Heart right ventricle (tissue), 16 donors: Measurements from ENCODE around the gene DDX31. TPM values are rescaled to one million over a fixed set of nuclear protein-coding genes. Genes with fewer than 3 reads are reported as not detected.

Experiments used
- ATAC-seq, 8 donors: fragments of 200-7000 bp; cut with Tn5 transposase; one replicate each; pipeline ENCODE4 v1.9.1; 2020; ENCODE audit warnings: mild to moderate bottlenecking in 8 of 8, moderate library complexity in 8 of 8, moderate number of reproducible peaks in 1 of 8
- DNase-seq, 2 donors: peaks; one replicate each; pipeline ENCODE4 v3.0.0-alpha.2; 2020
- H3K27ac ChIP-seq, 10 donors: fragments of 200-600 bp; sonication (generic) in 2 of 10; one replicate each; pipeline versions ENCODE4 v1.5.0 to v1.8.0; 2020 to 2022; ENCODE audit warnings: mild to moderate bottlenecking in 3 of 10
- H3K27me3 ChIP-seq, 7 donors: fragments of 200-600 bp; one replicate each; pipeline ENCODE4 v1.8.0; 2021 to 2022; ENCODE audit warnings: mild to moderate bottlenecking in 2 of 7
- H3K36me3 ChIP-seq, 9 donors: fragments of 200-600 bp; sonication (generic) in 1 of 9; one replicate each; pipeline versions ENCODE4 v1.5.0 to v1.8.0; 2020 to 2022; ENCODE audit warnings: mild to moderate bottlenecking in 2 of 9
- H3K4me1 ChIP-seq, 9 donors: fragments of 200-600 bp; sonication (generic) in 1 of 9; one replicate each; pipeline versions ENCODE4 v1.5.0 to v1.8.0; 2020 to 2022; ENCODE audit warnings: mild to moderate bottlenecking in 4 of 9
- H3K4me3 ChIP-seq, 10 donors: fragments of 200-600 bp; sonication (generic) in 2 of 10; one replicate each; pipeline versions ENCODE4 v1.5.0 to v1.8.0; 2020 to 2022; ENCODE audit warnings: mild to moderate bottlenecking in 7 of 10, moderate library complexity in 2 of 10
- H3K9me3 ChIP-seq, 11 donors: fragments of 200-600 bp in 10 of 11; sonication (generic) in 2 of 11; one replicate each; pipeline versions ENCODE4 v1.5.0 to v1.8.0; 2013 to 2022; ENCODE audit warnings: mild to moderate bottlenecking in 2 of 11, control low read depth in 1 of 11, moderate library complexity in 1 of 11
- WGBS, 2 donors: extraction: QIAGEN DNeasy Blood & Tissue Kit; methylation state at CpG; one replicate each; pipeline ENCODE4 v1.1.7; 2013; ENCODE audit warnings: inconsistent platforms in 1 of 2; 5-methylcytosine and 5-hydroxymethylcytosine counted together
- intact Hi-C, 10 donors: fragments of 100-400 bp; cut with DNase I; formaldehyde crosslinking; loops; one replicate each; pipeline versions ENCODE4 v1.11.1 to v1.14.2; 2022
- polyA plus RNA-seq, 2 donors: library from polyadenylated mRNA; stranded (reverse); fragments of 200-250 nt; gene quantifications; one replicate each; pipeline ENCODE4 v1.2.3, GENCODE V29; 2013
- total RNA-seq, 10 donors: library from RNA; stranded (reverse); fragmentation: NEBNext Ultra II Directional in 3 of 10; extraction: Animal tissue kit (Norgen Biotek cat#: 25700) in 3 of 10; gene quantifications; one replicate each; pipeline versions ENCODE4 v1.2.1 to v1.2.4, GENCODE V29; 2021 to 2023
- TF ChIP-seq, protein P1 (sequence below), 9 donors: fragments of 200-600 bp; sonication (generic) in 2 of 9; IDR thresholded peaks; one replicate each; pipeline versions ENCODE4 v1.5.0 to v1.8.0; 2021 to 2022; ENCODE audit warnings: antibody characterized with exemption in 9 of 9, mild to moderate bottlenecking in 5 of 9, moderate library complexity in 1 of 9
- donor health status: Arrhythmogenic right ventricular cardiomyopathy.
- donor health status: ischemic (EF 13 %, LVEDD 7.1; RV severe dilation, severe dysfunction).
- donor health status: healthy with polysubstance abuse.
- donor health status: DM: no; HTN: yes; CAD: no.
- donor health status: DM: no; HTN: no; CAD: no.
- donor health status: ischemic (EF 25% LVEDD 6.9; RV normal size, moderate dysfunction).
- donor health status: ischemic (EF 25% LVEDD 5.7; RV mildly dilated, moderate dysfunction).
- donor health status: healthy.
- donor health status: DM: yes; HTN: yes; CAD: no.
- donor health status: Ischemic cardiomyopathy.
- donor health status: ischemic (EF 35%, LVEDD 5.7; RV mildly dilated, moderate dysfunction).
- donor health status: nonischemic (EF 11% LVEDD 7.7; RV severe dilation, severe dysfunction).
- donor health status: DM: yes; HTN: yes; CAD: no.
- donor health status: PGD.
- donor health status: ischemic (EF 29% LVEDD 5.4; RV normal size, mild dysfunction).
- donor health status: nonischemic (EF 23%, LVEDD 6.1; RV moderate dilation, normal function).

DDX31 gene
- total and polyA plus RNA-seq, 12 donors: 4.0 to 6.4 (median 5.0) TPM

DNA sequence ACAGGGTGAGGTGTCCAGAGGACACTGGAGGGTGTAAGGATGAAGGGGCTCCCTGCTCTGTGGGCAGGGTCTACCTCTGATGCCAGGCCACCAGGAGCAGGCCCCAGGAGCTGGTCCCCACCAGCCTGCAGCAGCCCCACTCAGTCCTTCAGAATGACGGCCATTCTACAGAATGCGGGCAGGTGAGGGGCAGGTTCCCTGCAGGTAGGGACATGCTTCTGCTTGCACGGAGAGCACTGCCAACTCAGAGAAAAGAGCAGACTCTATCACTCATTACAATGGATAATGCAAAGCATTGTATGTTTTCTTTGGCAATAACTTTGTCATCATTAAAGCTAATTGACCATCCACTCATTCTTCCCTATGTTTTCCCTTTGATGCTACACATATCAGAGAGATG, 39.0 kb downstream of the DDX31 start:
- DNase-seq (no peak), ATAC-seq (no peak)
- TF ChIP-seq, protein P1, sequence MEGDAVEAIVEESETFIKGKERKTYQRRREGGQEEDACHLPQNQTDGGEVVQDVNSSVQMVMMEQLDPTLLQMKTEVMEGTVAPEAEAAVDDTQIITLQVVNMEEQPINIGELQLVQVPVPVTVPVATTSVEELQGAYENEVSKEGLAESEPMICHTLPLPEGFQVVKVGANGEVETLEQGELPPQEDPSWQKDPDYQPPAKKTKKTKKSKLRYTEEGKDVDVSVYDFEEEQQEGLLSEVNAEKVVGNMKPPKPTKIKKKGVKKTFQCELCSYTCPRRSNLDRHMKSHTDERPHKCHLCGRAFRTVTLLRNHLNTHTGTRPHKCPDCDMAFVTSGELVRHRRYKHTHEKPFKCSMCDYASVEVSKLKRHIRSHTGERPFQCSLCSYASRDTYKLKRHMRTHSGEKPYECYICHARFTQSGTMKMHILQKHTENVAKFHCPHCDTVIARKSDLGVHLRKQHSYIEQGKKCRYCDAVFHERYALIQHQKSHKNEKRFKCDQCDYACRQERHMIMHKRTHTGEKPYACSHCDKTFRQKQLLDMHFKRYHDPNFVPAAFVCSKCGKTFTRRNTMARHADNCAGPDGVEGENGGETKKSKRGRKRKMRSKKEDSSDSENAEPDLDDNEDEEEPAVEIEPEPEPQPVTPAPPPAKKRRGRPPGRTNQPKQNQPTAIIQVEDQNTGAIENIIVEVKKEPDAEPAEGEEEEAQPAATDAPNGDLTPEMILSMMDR (IDR thresholded peaks at IDR 0.05): no peak
- Histone ChIP-seq H3K36me3 (peaks cover 0 to 72% (median 36%) of the 10 kb centered on the region in 9 donors), H3K27ac (no peak overlapping the region), H3K4me3 (no peak overlapping the region), H3K4me1 (no peaks in the 10 kb centered on the region), H3K27me3 (no peaks in the 10 kb centered on the region), H3K9me3 (no peaks in the 10 kb centered on the region)
- 93 to 95% methylated on average over 3 of the region's 3 CpGs for WGBS, 2 donors
- intact Hi-C loops: no loop called here

DNA sequence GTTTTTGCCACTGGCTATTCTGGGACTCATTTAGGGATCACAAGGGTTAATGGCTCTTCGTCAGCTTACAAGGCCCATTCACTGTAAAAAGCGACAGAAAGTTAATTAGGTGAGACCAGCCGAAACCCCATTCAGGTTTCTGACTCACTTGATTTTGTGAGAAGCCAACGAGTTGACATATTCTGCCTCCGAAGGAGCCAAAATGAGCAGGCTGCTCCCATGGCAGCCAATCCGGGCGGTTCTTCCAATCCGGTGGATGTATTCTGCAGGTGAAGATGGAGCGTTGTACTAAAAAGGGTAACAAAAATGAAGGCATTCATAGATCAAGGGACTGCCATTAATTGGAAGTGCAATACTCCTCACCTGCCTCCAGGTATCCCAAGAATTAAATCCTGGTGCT, 39.7 kb downstream of the DDX31 start:
- Histone ChIP-seq H3K27ac (no peak overlapping the region), H3K9me3 (no peaks in the 10 kb centered on the region), H3K36me3 (peaks cover 0 to 77% (median 36%) of the 10 kb centered on the region in 9 donors), H3K4me3 (no peak overlapping the region), H3K27me3 (no peaks in the 10 kb centered on the region), H3K4me1 (no peaks in the 10 kb centered on the region)
- 93% methylated on average over 9 of the region's 9 CpGs for WGBS, 2 donors
- ATAC-seq (no peak), DNase-seq (no peak)
- intact Hi-C loops: no loop called here
- TF ChIP-seq, protein P1 (IDR thresholded peaks at IDR 0.05): no peak

DNA sequence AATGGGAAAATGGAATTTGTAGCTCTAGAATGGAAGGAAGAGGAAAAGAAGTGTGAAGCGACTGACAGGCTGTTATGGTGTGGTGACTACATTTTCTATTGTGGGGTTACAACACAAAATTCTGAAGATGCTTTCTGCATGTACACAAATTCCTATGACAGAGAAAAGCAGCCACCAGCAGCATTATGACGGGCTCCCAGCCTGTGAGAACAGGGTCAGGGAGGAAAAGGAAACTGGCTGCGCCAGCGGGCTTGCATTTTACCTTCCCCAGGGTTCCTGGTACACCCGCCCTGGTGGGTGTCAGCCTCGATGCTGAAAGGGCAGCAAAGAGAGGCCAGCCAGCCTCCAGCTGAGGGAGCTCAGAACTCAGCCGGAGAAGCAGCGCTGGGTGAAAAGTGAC, 41.0 kb downstream of the DDX31 start:
- no peaks in the 10 kb centered on the region for H3K4me1 ChIP-seq
- H3K4me3 ChIP-seq: no peak overlapping the region
- no peaks in the 10 kb centered on the region for H3K9me3 ChIP-seq
- WGBS, 2 donors: 91 to 96% methylated on average over 8 of the region's 8 CpGs
- intact Hi-C loops: no loop called here
- TF ChIP-seq, protein P1 (IDR thresholded peaks at IDR 0.05): no peak
- no peak for DNase-seq
- no peaks in the 10 kb centered on the region for H3K27me3 ChIP-seq
- H3K27ac ChIP-seq: no peak overlapping the region
- peaks cover 0 to 91% (median 36%) of the 10 kb centered on the region in 9 donors for H3K36me3 ChIP-seq
- ATAC-seq: no peak

DNA sequence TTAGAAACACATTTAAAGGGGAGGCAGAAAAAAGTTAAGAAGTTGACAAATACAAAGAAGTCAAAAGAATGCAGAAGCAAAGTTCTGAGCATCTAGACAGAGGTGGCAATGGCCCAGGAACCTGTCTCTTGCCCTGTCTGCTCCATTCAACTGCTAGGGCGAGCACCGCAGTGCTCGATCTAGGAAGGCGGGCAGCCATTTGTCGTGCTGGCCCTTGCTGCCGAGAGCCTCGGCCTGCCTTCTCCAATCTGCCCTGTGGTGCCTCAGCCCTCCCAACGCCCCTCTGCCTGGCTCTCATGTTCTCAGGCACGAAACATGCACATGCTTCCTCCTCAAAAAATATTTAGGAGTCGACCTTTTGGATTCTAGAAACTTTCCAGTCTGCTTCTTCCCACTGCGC, 42.2 kb downstream of the DDX31 start:
- TF ChIP-seq, protein P1 (IDR thresholded peaks at IDR 0.05): no peak
- Histone ChIP-seq H3K27ac (no peak overlapping the region), H3K9me3 (no peaks in the 10 kb centered on the region), H3K4me3 (no peak overlapping the region), H3K4me1 (no peaks in the 10 kb centered on the region), H3K27me3 (no peaks in the 10 kb centered on the region), H3K36me3 (peaks cover 0 to 96% (median 36%) of the 10 kb centered on the region in 9 donors)
- intact Hi-C loops: no loop called here
- ATAC-seq: no peak
- 93 to 95% methylated on average over 11 of the region's 11 CpGs for WGBS, 2 donors
- DNase-seq: no peak
